Occipital lobe (tissue), 2 donors: ENCODE data around the gene LRRC56. TPM values are rescaled to one million over a fixed set of nuclear protein-coding genes. Genes with fewer than 3 reads are reported as not detected.
A peak's percentile ranks its signal among the peaks of the same experiment; 100 is the strongest.

Experiments used
- DNase-seq: peaks from one replicate; lab custom pipeline; 2025; lab: John Stamatoyannopoulos, UW
- total RNA-seq: library from RNA; depleted of rRNA; stranded (reverse); fragments of >200 nt; gene quantifications from one replicate; pipeline ENCODE4 v1.2.3, GENCODE V29; 2014

Gene LRRC56, protein sequence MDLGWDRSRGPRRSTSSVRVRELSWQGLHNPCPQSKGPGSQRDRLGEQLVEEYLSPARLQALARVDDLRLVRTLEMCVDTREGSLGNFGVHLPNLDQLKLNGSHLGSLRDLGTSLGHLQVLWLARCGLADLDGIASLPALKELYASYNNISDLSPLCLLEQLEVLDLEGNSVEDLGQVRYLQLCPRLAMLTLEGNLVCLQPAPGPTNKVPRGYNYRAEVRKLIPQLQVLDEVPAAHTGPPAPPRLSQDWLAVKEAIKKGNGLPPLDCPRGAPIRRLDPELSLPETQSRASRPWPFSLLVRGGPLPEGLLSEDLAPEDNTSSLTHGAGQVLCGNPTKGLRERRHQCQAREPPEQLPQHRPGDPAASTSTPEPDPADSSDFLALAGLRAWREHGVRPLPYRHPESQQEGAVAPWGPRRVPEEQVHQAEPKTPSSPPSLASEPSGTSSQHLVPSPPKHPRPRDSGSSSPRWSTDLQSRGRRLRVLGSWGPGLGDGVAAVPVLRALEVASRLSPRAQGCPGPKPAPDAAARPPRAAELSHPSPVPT
- 1.1 TPM for total RNA-seq

DNA sequence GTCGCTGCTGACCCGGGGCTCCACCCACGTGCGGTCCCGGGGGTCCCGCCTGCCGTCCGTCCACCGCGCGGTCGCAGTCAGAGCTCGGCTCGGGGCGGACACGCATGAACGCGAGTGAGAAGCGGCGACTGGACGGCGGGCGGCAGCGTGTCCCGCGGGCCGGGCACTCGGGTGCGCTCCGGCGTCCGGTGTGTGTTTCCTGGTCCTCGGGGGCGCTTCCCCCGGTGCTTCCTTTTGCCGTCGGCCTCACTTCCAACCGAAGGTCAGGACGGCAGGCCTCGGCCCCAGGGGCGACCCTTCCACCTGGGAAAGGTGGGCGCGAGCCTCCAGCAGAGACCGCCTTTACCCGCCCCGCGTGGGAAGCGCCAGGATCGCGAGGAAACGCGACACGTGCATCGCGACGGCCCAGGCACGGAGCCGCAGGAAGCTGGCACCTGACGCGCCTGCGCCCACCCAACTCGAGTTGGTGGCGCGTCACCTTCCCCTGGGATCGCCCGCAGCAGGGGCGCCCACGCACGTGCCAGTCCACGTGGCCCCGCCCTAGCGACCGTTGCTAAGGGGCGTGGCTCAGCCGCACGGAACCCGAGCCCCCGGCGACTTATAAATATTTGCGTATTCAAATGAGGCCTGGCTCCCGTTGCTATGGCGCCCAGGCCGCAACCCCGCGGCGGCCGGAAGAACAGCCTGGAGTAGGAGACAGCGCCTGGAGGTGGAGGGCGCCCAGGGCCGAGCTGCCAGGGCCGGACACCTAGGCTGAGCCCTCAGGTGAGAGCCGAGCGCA lies at the start of gene LRRC56:
Gene LRRC56, plus strand, starts transcription at position 687 of the 781 bp plus-strand sequence. CDS start 3,158 bp downstream, outside the sequence.
- no peak for DNase-seq

GRCh38 chr11:487571-488021 lies 49.7 kb upstream of the LRRC56 start:
- no peak for DNase-seq

- DNase-seq, result no peak
Measured at GRCh38 chr11:488062-488461, 49.3 kb upstream of the LRRC56 start.

DNA sequence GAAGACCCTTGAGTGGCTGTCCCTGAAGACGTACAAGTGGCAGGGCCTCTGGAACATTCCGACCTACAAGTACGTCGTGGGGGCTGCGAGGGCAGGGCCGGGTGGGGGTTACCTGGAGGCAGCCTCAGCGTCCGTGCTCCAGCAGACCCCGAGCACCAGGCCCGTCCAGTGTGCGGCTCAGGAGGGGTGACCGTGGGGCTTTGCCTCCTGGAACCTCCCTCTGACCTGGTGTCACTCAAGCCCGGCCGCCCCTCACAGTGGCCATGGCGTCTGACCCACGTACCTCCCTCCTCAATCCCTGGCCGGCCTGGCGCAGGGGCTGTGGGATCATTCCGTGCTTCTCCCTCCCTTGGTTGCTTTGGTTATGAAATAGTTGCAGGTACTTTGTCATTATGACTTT lies 48.7 kb upstream of the LRRC56 start:
- no peak for DNase-seq

- no peak for DNase-seq
Measured at GRCh38 chr11:488992-489391, 48.3 kb upstream of the LRRC56 start.

DNA sequence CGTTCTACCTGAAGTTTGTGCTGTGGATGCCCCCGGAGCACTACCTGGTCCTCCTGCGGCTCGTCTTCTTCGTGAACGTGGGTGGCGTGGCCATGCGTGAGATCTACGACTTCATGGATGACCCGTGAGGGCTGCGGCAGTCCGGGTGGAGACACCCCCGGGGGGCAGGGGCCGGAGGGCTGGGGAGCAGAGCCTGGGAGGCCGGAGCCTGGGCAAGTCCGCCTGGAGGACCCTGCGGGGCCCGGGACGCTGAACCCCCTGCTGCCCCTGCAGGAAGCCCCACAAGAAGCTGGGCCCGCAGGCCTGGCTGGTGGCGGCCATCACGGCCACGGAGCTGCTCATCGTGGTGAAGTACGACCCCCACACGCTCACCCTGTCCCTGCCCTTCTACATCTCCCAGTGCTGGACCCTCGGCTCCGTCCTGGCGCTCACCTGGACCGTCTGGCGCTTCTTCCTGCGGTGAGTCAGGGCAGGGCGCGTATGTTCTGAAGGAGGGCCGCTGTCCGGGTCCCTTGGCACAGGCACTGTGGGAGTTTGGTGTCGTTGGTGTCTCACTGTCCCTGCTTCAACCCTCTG lies 47.6 kb upstream of the LRRC56 start:
- DNase-seq, result no peak

DNA sequence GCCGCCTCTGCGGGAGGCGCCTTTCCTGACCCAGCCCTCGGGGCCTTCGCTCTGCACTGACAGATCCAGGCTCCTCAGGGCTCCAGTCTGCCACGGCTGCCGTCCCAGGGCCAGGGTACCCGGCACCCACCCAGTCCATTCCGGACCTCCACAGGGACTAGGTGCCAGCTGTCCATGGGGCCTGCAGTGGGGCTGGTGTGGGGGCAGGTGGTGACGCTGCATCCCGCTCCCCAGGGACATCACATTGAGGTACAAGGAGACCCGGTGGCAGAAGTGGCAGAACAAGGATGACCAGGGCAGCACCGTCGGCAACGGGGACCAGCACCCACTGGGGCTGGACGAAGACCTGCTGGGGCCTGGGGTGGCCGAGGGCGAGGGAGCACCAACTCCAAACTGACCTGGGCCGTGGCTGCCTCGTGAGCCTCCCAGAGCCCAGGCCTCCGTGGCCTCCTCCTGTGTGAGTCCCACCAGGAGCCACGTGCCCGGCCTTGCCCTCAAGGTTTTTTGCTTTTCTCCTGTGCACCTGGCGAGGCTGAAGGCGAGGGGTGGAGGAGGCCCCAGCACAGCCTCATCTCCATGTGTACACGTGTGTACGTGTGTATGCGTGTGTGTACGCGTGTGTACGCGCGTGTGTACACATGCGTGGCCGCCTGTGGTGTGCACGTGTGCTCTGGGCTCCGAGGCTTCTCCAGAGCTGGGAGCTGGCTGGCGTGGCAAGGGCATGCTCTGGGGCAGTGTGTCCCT lies 47.0 kb upstream of the LRRC56 start:
- no peak for DNase-seq

GRCh38 chr11:490930-491260 lies 46.4 kb upstream of the LRRC56 start:
- no peak for DNase-seq

- DNase-seq, result no peak
Measured at GRCh38 chr11:491358-491757, 46.0 kb upstream of the LRRC56 start.

GRCh38 chr11:492427-493226 lies 44.7 kb upstream of the LRRC56 start:
- DNase-seq, result no peak

- peak; percentile 74 for DNase-seq
Measured at GRCh38 chr11:494761-495536, 42.4 kb upstream of the LRRC56 start.

DNA sequence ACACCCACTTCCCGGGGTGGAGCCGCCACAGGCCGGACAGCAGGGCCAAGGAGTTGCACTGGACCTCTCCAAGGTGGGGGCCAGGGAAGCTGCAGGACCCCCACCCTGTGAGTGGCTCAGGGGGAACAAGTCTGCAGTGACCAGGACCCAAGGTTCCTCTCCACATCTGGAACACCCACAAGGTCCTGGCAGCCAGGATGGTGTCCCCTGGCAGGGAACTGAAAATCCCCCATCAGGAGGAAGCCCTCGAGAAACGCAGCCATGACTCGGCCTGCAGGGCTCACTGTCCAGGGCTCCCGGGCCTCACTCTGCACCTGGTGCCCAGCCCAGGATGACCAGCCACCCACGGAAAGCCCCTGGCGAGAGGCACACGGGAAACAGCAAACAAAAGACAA lies 41.8 kb upstream of the LRRC56 start:
- no peak for DNase-seq

GRCh38 chr11:496834-497564 lies 40.3 kb upstream of the LRRC56 start:
- DNase-seq, result no peak

DNA sequence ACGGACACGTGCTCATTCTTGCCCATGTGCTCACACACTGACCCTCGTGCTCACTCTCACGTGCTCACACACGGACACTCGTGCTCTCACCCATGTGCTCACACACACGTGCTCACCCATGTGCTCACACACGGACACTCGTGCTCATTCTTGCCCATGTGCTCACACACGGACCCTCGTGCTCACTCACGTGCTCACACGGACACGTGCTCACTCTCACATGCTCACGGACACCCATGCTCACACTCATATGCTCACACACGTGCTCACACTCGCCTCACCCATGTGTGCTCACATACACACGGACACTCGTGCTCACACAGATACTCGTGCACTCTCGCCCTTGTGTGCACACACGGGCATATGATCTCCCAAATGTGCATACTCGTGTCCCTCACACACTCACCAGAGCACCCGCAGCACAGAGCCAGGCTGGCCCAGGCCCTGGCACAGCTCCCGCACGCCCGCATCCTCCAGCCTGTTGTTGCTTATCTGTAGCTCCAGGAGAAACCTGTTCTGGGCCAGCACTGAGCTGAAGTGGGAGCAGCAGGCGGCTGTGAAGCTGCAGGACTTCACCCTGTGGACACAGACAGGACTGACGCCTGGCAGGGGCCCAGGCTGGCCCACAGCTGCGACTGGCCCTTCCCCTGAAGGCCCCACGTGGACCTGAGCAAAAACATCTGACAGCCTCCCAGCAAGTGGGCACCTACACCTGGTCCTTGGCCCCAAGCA lies 39.6 kb upstream of the LRRC56 start:
- no peak for DNase-seq

- DNase-seq, result no peak
Measured at GRCh38 chr11:498297-499181, 38.8 kb upstream of the LRRC56 start.

DNA sequence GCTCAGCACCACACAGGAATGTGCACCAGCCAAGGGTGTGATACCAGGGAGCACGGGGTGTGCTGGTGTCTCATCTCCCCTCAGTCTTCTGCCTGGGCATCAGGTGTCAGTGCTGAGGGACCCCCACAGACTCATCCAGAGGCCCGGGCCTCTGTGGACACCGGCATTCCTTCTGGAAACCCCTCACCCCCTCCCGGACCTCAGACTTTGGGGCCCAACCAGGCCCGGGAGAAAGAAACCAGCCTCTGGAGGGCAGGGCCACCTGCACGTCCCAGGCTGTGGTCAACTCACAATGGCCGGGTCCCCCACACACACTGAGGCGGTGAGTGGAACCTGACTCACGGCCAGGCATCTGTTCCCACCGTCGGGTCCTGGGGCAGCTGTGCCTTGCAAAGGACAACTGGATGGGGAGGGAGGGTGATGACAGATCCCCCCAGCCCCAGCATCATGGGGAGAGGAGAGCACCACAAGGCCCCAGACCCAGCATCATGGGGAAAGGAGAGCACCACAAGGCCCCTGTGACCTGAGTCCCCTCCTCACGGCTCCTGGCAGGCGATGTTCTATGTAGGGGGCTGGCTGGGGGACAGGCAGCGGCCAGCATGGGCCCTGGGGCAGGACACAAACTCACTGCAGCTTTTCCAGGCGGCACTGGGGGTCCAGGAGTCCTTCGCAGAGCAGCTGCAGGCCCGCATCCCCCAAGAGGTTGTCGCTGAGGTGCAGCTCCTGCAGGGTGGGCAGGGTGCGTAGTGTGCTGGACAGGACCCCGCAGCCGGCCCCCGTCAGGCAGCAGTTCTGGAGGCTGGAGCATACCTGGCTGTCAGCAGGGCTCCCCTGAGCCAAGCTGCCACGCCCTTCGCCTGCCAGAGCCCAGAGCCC lies 37.9 kb upstream of the LRRC56 start:
- DNase-seq, result no peak
